Upper lobe of right lung (tissue), 1 donor: ENCODE data around the gene GRID2. TPM values are rescaled to one million over a fixed set of nuclear protein-coding genes. Genes with fewer than 3 reads are reported as not detected.

Source experiments
- ATAC-seq: fragments of 200-7000 bp; cut with Tn5 transposase; one replicate; pipeline ENCODE4 v1.9.1; 2020; ENCODE audit warnings: mild to moderate bottlenecking, moderate library complexity
- DNase-seq: peaks from one replicate; pipeline ENCODE4 v3.0.0-alpha.2; 2020
- H3K27ac ChIP-seq: fragments of 200-600 bp; one replicate; pipeline ENCODE4 v1.8.0; 2022
- H3K27me3 ChIP-seq: fragments of 200-600 bp; one replicate; pipeline ENCODE4 v1.8.0; 2022; ENCODE audit warnings: mild to moderate bottlenecking
- H3K36me3 ChIP-seq: fragments of 200-600 bp; one replicate; pipeline ENCODE4 v1.8.0; 2022
- H3K4me1 ChIP-seq: fragments of 200-600 bp; one replicate; pipeline ENCODE4 v1.8.0; 2022
- H3K4me3 ChIP-seq: fragments of 200-600 bp; one replicate; pipeline ENCODE4 v1.8.0; 2022; ENCODE audit warnings: mild to moderate bottlenecking
- H3K9me3 ChIP-seq: fragments of 200-600 bp; one replicate; pipeline ENCODE4 v1.8.0; 2022
- intact Hi-C: fragments of 100-400 bp; cut with DNase I; formaldehyde crosslinking; loops from one replicate; pipeline ENCODE4 v1.11.0; 2022
- total RNA-seq: library from RNA; stranded (reverse); fragmentation: NEBNext Ultra II Directional; extraction: Animal tissue kit (Norgen Biotek cat#: 25700); gene quantifications from one replicate; pipeline ENCODE4 v1.2.1, GENCODE V29; 2021
- TF ChIP-seq, protein P1 (sequence below): fragments of 200-600 bp; IDR thresholded peaks from one replicate; pipeline ENCODE4 v1.8.0; 2022; ENCODE audit warnings: antibody characterized with exemption
- donor health status: DM: no; HTN: yes; CAD: no; lungs with severe emphysema.

GRID2 gene
- total RNA-seq, 1 donor from 2014 or later, result not detected

DNA sequence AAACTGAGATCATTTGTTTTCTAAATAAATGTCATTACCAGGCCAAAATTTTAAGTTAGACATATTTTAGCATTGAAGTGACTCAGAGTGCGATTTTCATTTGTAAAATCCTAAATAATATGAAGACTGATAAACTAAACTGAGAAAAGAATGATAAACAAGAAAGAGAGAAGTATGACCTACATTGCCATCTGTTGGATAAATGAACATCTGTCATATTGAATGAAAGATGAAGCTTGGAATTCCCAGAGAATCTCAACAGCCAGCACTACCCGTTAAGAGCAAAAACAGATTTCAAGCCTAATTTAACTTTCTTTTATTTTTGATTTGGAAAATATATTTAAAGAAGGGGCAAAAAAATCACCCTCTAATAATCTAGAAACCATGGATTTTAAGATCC, 933.8 kb downstream of the GRID2 start:
- no peaks in the 10 kb centered on the region for H3K9me3 ChIP-seq
- H3K27me3 ChIP-seq, result no peaks in the 10 kb centered on the region
- H3K36me3 ChIP-seq, result no peaks in the 10 kb centered on the region
- H3K4me3 ChIP-seq, result no peak overlapping the region
- H3K4me1 ChIP-seq, result no peaks in the 10 kb centered on the region
- H3K27ac ChIP-seq, result no peak overlapping the region
- intact Hi-C loops, result no loop called here
- TF ChIP-seq, protein P1, sequence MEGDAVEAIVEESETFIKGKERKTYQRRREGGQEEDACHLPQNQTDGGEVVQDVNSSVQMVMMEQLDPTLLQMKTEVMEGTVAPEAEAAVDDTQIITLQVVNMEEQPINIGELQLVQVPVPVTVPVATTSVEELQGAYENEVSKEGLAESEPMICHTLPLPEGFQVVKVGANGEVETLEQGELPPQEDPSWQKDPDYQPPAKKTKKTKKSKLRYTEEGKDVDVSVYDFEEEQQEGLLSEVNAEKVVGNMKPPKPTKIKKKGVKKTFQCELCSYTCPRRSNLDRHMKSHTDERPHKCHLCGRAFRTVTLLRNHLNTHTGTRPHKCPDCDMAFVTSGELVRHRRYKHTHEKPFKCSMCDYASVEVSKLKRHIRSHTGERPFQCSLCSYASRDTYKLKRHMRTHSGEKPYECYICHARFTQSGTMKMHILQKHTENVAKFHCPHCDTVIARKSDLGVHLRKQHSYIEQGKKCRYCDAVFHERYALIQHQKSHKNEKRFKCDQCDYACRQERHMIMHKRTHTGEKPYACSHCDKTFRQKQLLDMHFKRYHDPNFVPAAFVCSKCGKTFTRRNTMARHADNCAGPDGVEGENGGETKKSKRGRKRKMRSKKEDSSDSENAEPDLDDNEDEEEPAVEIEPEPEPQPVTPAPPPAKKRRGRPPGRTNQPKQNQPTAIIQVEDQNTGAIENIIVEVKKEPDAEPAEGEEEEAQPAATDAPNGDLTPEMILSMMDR, result no peak
- DNase-seq, result no peak
- ATAC-seq, result no peak

DNA sequence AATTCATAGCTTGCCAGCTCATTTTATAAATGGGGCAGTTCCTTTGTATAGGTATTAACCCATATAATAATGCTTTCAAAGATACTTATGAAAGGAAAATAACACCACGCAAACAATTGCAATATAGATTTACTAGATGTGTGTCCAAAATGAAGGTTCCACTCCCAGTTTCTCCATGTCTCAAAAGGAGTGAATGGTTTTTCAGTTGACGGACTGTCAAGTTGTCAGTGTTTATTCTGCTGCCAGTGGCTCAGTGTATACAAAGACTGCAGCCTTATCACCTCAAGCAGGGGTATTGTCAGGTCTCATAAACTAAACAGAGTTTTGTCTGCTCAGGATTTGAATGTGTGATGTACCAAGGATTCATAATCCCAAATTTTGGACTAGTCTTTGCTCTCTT, 939.5 kb downstream of the GRID2 start:
- H3K4me3 ChIP-seq, result no peak overlapping the region
- no peak overlapping the region for H3K27ac ChIP-seq
- H3K4me1 ChIP-seq, result no peaks in the 10 kb centered on the region
- intact Hi-C loops, result no loop called here
- no peaks in the 10 kb centered on the region for H3K27me3 ChIP-seq
- no peaks in the 10 kb centered on the region for H3K9me3 ChIP-seq
- DNase-seq (no peak), ATAC-seq (no peak)
- no peaks in the 10 kb centered on the region for H3K36me3 ChIP-seq
- TF ChIP-seq, protein P1, result no peak

DNA sequence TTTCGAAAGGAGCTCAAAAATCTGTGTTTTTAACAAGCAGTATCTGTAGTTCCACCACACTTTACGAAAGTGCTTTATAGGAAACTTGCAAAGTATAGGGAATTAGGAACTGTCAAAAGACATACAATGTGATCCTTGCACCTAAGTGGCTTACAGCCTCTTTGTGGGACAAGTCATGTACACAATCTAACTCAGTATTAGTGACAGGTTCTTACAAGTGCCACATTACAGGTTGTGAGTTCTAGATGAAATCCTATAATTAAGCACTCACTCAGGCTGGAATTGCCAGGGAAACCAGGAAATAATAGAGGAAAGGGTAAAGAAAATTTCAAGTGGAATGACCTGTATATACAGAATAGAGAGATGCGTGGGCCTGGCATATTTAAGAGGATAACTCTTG, 957.4 kb downstream of the GRID2 start:
- no peak overlapping the region for H3K27ac ChIP-seq

DNA sequence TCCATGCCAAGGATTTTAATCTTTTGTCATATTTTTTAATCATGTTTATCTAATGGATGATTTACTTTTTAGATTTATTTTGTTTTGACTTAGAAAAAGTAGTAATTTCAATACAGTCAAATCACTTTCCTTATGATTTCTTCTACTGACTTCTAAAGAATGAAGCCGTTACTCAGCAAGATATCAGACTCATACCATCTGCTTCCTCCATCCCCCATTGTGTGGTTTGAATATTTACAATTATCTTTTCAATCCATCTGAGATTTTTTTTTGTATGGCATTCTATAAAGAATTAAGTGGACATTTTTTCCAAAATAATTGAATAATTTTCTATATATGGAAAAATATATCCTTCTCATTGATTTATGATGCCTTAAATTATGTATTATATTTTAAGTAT, 959.4 kb downstream of the GRID2 start:
- Histone ChIP-seq H3K4me3 (no peak overlapping the region), H3K27me3 (no peaks in the 10 kb centered on the region), H3K36me3 (no peaks in the 10 kb centered on the region), H3K27ac (no peak overlapping the region), H3K4me1 (no peaks in the 10 kb centered on the region), H3K9me3 (no peaks in the 10 kb centered on the region)
- no peak for DNase-seq
- TF ChIP-seq, protein P1, result no peak
- no peak for ATAC-seq
- intact Hi-C loops, result no loop called here

More for the DNA sequence above, 957.4 kb downstream of the GRID2 start:
- intact Hi-C loops, result no loop called here
- no peaks in the 10 kb centered on the region for H3K27me3 ChIP-seq
- no peak overlapping the region for H3K4me3 ChIP-seq
- DNase-seq (no peak), ATAC-seq (no peak)
- H3K4me1 ChIP-seq, result no peaks in the 10 kb centered on the region
- TF ChIP-seq, protein P1, result no peak
- H3K36me3 ChIP-seq, result no peaks in the 10 kb centered on the region
- no peaks in the 10 kb centered on the region for H3K9me3 ChIP-seq

DNA sequence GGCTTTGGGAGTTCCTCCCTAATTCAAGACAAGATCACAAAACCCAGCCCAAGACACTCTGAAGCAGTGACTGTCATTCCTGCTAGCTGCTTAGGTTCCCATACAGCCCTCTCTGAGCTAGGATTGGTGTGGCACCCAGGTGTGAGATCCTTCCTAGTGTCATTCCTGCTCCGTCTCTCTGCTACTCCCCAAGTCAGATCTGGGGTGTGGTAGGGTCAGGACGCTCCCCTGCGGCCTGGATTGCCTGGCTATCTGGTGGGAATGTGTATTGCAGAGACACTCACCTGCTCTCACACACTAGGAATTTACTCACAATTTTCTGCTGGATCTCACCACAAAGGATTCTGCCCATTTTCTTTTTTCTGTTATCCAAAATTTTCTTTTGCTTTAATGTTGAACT, 964.0 kb downstream of the GRID2 start:
- ATAC-seq, result no peak
- DNase-seq, result no peak
- H3K27me3 ChIP-seq, result no peaks in the 10 kb centered on the region
- H3K9me3 ChIP-seq, result no peaks in the 10 kb centered on the region
- TF ChIP-seq, protein P1, result no peak
- H3K4me1 ChIP-seq, result no peaks in the 10 kb centered on the region
- H3K4me3 ChIP-seq, result no peak overlapping the region
- no peak overlapping the region for H3K27ac ChIP-seq
- no peaks in the 10 kb centered on the region for H3K36me3 ChIP-seq
- intact Hi-C loops, result no loop called here

DNA sequence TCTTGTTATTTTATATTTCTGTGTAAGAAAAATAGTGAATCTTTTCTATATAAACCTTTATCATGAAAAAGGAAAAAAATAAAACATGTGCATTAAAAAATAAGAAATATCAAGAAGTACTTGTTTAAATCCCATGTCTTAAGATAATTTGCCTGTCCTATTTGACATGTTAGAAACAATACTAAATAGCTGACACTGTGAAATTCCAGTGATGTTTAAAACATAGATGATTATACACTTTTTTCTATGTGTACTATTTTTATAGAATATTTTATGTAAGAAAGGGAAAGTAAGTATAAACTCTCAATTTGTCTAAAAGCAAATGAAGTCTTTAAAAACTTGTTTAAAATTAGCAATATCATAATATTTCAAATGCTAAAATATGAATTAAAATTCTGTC, 981.6 kb downstream of the GRID2 start:
- H3K36me3 ChIP-seq, result no peaks in the 10 kb centered on the region
- H3K27me3 ChIP-seq, result no peaks in the 10 kb centered on the region
- H3K27ac ChIP-seq, result no peak overlapping the region
- H3K9me3 ChIP-seq, result no peaks in the 10 kb centered on the region
- no peak overlapping the region for H3K4me3 ChIP-seq
- intact Hi-C loops, result no loop called here
- ATAC-seq, result no peak
- no peaks in the 10 kb centered on the region for H3K4me1 ChIP-seq
- no peak for DNase-seq
- TF ChIP-seq, protein P1, result no peak
